Subcutaneous abdominal adipose tissue (tissue), 5 donors: ENCODE measurements around the gene PCDH1.

Source experiments
- H3K27ac ChIP-seq: one replicate; pipeline ENCODE4 v1.7.0; 2013; ENCODE audit warnings: low read depth, mild to moderate bottlenecking, inconsistent platforms, low read length, moderate library complexity
- H3K27me3 ChIP-seq, 5 donors: one replicate each; pipeline ENCODE4 v1.7.0; 2013; ENCODE audit warnings: low read length in 5 of 5, inconsistent platforms in 1 of 5; ENCODE audit not compliant: control insufficient read depth in 5 of 5, insufficient read depth in 4 of 5
- H3K36me3 ChIP-seq, 5 donors: one replicate each; pipeline ENCODE4 v1.7.0; 2013; ENCODE audit warnings: low read length in 5 of 5; ENCODE audit not compliant: control insufficient read depth in 5 of 5, insufficient read depth in 5 of 5
- H3K4me1 ChIP-seq, 5 donors: one replicate each; pipeline ENCODE4 v1.7.0; 2013; ENCODE audit warnings: low read length in 5 of 5, mild to moderate bottlenecking in 3 of 5, moderate library complexity in 1 of 5; ENCODE audit not compliant: control insufficient read depth in 5 of 5, insufficient read depth in 5 of 5
- H3K4me3 ChIP-seq, 5 donors: one replicate each; pipeline ENCODE4 v1.7.0; 2013; ENCODE audit warnings: low read length in 5 of 5, low read depth in 1 of 5
- H3K9ac ChIP-seq, 5 donors: one replicate each; pipeline ENCODE4 v1.7.0; 2013; ENCODE audit warnings: low read length in 5 of 5, mild to moderate bottlenecking in 4 of 5, moderate library complexity in 3 of 5
- H3K9me3 ChIP-seq, 5 donors: one replicate each; pipeline ENCODE4 v1.7.0; 2013; ENCODE audit warnings: low read length in 5 of 5; ENCODE audit not compliant: control insufficient read depth in 5 of 5
- donor health status: healthy.
- donor health status: healthy.
- donor health status: healthy.
- donor health status: healthy.
- donor health status: healthy.

Gene PCDH1

GRCh38 chr5:141814064-141814964 lies 63.9 kb downstream of the PCDH1 start:
- peaks cover 11 to 23% (median 22%) of the 10 kb centered on the region in 5 donors for H3K27me3 ChIP-seq
- H3K36me3 ChIP-seq, result no peaks in the 10 kb centered on the region
- peak overlapping the region; percentile 50 for H3K27ac ChIP-seq
- H3K9me3 ChIP-seq, result no peaks in the 10 kb centered on the region
- H3K9ac ChIP-seq, result no peak overlapping the region
- H3K4me1 ChIP-seq, result peaks cover 0 to 49% (median 2%) of the 10 kb centered on the region in 5 donors
- no peak overlapping the region for H3K4me3 ChIP-seq

- H3K36me3 ChIP-seq, result no peaks in the 10 kb centered on the region
- peaks cover 0 to 51% (median 2%) of the 10 kb centered on the region in 5 donors for H3K4me1 ChIP-seq
- no peak overlapping the region for H3K9ac ChIP-seq
- H3K27ac ChIP-seq, result no peak overlapping the region
- peaks cover 11 to 29% (median 23%) of the 10 kb centered on the region in 5 donors for H3K27me3 ChIP-seq
- H3K4me3 ChIP-seq, result no peak overlapping the region
- H3K9me3 ChIP-seq, result no peaks in the 10 kb centered on the region
Observed at GRCh38 chr5:141812512-141812911, 65.7 kb downstream of the PCDH1 start.

GRCh38 chr5:141811287-141812155 lies 66.7 kb downstream of the PCDH1 start:
- no peak overlapping the region for H3K9ac ChIP-seq
- H3K4me1 ChIP-seq, result peaks cover 0 to 56% (median 5%) of the 10 kb centered on the region in 5 donors
- H3K27ac ChIP-seq, result no peak overlapping the region
- H3K4me3 ChIP-seq, result no peak overlapping the region
- no peaks in the 10 kb centered on the region for H3K9me3 ChIP-seq
- H3K27me3 ChIP-seq, result peaks cover 11 to 29% (median 23%) of the 10 kb centered on the region in 5 donors
- H3K36me3 ChIP-seq, result no peaks in the 10 kb centered on the region

- Histone ChIP-seq H3K36me3 (no peaks in the 10 kb centered on the region), H3K9me3 (no peaks in the 10 kb centered on the region), H3K4me1 (peaks cover 0 to 56% (median 11%) of the 10 kb centered on the region in 5 donors), H3K4me3 (no peak overlapping the region), H3K9ac (no peak overlapping the region), H3K27me3 (peaks cover 11 to 35% (median 29%) of the 10 kb centered on the region in 5 donors), H3K27ac (no peak overlapping the region)
Observed at GRCh38 chr5:141810702-141811101, 67.5 kb downstream of the PCDH1 start.

- H3K27ac ChIP-seq, result no peak overlapping the region
- no peaks in the 10 kb centered on the region for H3K9me3 ChIP-seq
- peaks cover 0 to 56% (median 18%) of the 10 kb centered on the region in 5 donors for H3K4me1 ChIP-seq
- peaks cover 11 to 42% (median 38%) of the 10 kb centered on the region in 5 donors for H3K27me3 ChIP-seq
- no peak overlapping the region for H3K4me3 ChIP-seq
- no peaks in the 10 kb centered on the region for H3K36me3 ChIP-seq
- no peak overlapping the region for H3K9ac ChIP-seq
Observed at GRCh38 chr5:141809380-141810096, 68.7 kb downstream of the PCDH1 start.

GRCh38 chr5:141808857-141809256 lies 69.4 kb downstream of the PCDH1 start:
- H3K4me3 ChIP-seq, result no peak overlapping the region
- peaks cover 0 to 56% (median 18%) of the 10 kb centered on the region in 5 donors for H3K4me1 ChIP-seq
- no peak overlapping the region for H3K27ac ChIP-seq
- H3K36me3 ChIP-seq, result no peaks in the 10 kb centered on the region
- H3K27me3 ChIP-seq, result peaks cover 8 to 46% (median 38%) of the 10 kb centered on the region in 5 donors
- H3K9ac ChIP-seq, result no peak overlapping the region
- H3K9me3 ChIP-seq, result no peaks in the 10 kb centered on the region

- Histone ChIP-seq H3K27ac (peak overlapping the region; percentile 77), H3K9me3 (no peaks in the 10 kb centered on the region), H3K36me3 (no peaks in the 10 kb centered on the region), H3K27me3 (peaks cover 8 to 49% (median 38%) of the 10 kb centered on the region in 5 donors), H3K9ac (no peak overlapping the region), H3K4me1 (peaks cover 0 to 51% (median 18%) of the 10 kb centered on the region in 5 donors), H3K4me3 (no peak overlapping the region)
Observed at GRCh38 chr5:141807732-141808131, 70.5 kb downstream of the PCDH1 start.

- Histone ChIP-seq H3K27me3 (peaks cover 8 to 45% (median 38%) of the 10 kb centered on the region in 5 donors), H3K9me3 (no peaks in the 10 kb centered on the region), H3K36me3 (no peaks in the 10 kb centered on the region), H3K9ac (no peak overlapping the region), H3K4me3 (no peak overlapping the region), H3K27ac (peak overlapping the region; percentile 77), H3K4me1 (peaks cover 0 to 47% (median 18%) of the 10 kb centered on the region in 5 donors)
Observed at GRCh38 chr5:141807329-141807728, 70.9 kb downstream of the PCDH1 start.

- Histone ChIP-seq H3K9ac (peak overlapping the region in 1 of 5 donors; percentile 16), H3K4me3 (no peak overlapping the region), H3K27me3 (peaks cover 8 to 41% (median 34%) of the 10 kb centered on the region in 5 donors), H3K36me3 (no peaks in the 10 kb centered on the region), H3K4me1 (peaks cover 0 to 43% (median 18%) of the 10 kb centered on the region in 5 donors), H3K27ac (peak overlapping the region; percentile 77), H3K9me3 (no peaks in the 10 kb centered on the region)
Observed at GRCh38 chr5:141806626-141807025, 71.6 kb downstream of the PCDH1 start.
